Lower lobe of right lung (tissue), 2 donors: ENCODE results near the gene USP49. TPM values are rescaled to one million over a fixed set of nuclear protein-coding genes. Genes with fewer than 3 reads are reported as not detected.

Experiments
- ATAC-seq, 2 donors: fragments of 200-7000 bp; cut with Tn5 transposase; one replicate each; pipeline ENCODE4 v1.9.1; 2020 to 2022; ENCODE audit warnings: mild to moderate bottlenecking in 2 of 2, moderate library complexity in 2 of 2
- DNase-seq: peaks from one replicate; pipeline ENCODE4 v3.0.0-alpha.2; 2020
- H3K27ac ChIP-seq: fragments of 200-600 bp; one replicate; pipeline ENCODE4 v1.8.0; 2022
- H3K27me3 ChIP-seq: fragments of 200-600 bp; one replicate; pipeline ENCODE4 v1.8.0; 2022; ENCODE audit warnings: low read depth
- H3K36me3 ChIP-seq: fragments of 200-600 bp; one replicate; pipeline ENCODE4 v1.8.0; 2022; ENCODE audit warnings: mild to moderate bottlenecking
- H3K4me1 ChIP-seq: fragments of 200-600 bp; one replicate; pipeline ENCODE4 v1.8.0; 2022
- H3K4me3 ChIP-seq: fragments of 200-600 bp; one replicate; pipeline ENCODE4 v1.8.0; 2022; ENCODE audit warnings: mild to moderate bottlenecking
- H3K9me3 ChIP-seq: fragments of 200-600 bp; one replicate; pipeline ENCODE4 v1.8.0; 2022
- CTCF ChIP-seq: fragments of 200-600 bp; IDR thresholded peaks from one replicate; pipeline ENCODE4 v1.8.0; 2022; ENCODE audit warnings: antibody characterized with exemption, mild to moderate bottlenecking
- intact Hi-C: fragments of 100-400 bp; cut with DNase I; formaldehyde crosslinking; loops from one replicate; pipeline ENCODE4 v1.11.0; 2022
- total RNA-seq: library from RNA; stranded (reverse); fragmentation: NEBNext Ultra II Directional; extraction: Animal tissue kit (Norgen Biotek cat#: 25700); gene quantifications from one replicate; pipeline ENCODE4 v1.2.1, GENCODE V29; 2021
- donor health status: DM: no; HTN: yes; CAD: no; lungs with severe emphysema.

The USP49 gene
- total RNA-seq, 1 donor from 2014 or later, result 3.9 TPM

GRCh38 chr6:41823178-41823577 is 72.0 kb downstream of the USP49 start:
- ATAC-seq, result no peak
- Histone ChIP-seq H3K27ac (no peak overlapping the region), H3K4me3 (no peak overlapping the region), H3K4me1 (peaks cover 8% of the 10 kb centered on the region), H3K27me3 (no peaks in the 10 kb centered on the region), H3K9me3 (no peaks in the 10 kb centered on the region), H3K36me3 (no peaks in the 10 kb centered on the region)
- intact Hi-C loops, result no loop called here
- DNase-seq, result no peak
- TF ChIP-seq CTCF, result no peak

GRCh38 chr6:41822021-41822420 is 73.2 kb downstream of the USP49 start:
- H3K4me3 ChIP-seq, result no peak overlapping the region
- intact Hi-C loops, result no loop called here
- no peak overlapping the region for H3K27ac ChIP-seq
- peaks cover 8% of the 10 kb centered on the region for H3K4me1 ChIP-seq
- no peaks in the 10 kb centered on the region for H3K36me3 ChIP-seq
- H3K27me3 ChIP-seq, result no peaks in the 10 kb centered on the region
- no peak for TF ChIP-seq CTCF
- ATAC-seq, result no peak
- no peaks in the 10 kb centered on the region for H3K9me3 ChIP-seq
- DNase-seq, result no peak

GRCh38 chr6:41821266-41821665 is 73.9 kb downstream of the USP49 start:
- no peak for DNase-seq
- intact Hi-C loops, result no loop called here
- Histone ChIP-seq H3K4me3 (no peak overlapping the region), H3K27ac (no peak overlapping the region), H3K9me3 (no peaks in the 10 kb centered on the region), H3K4me1 (peaks cover 8% of the 10 kb centered on the region), H3K36me3 (no peaks in the 10 kb centered on the region), H3K27me3 (no peaks in the 10 kb centered on the region)
- no peak for ATAC-seq
- no peak for TF ChIP-seq CTCF

DNA sequence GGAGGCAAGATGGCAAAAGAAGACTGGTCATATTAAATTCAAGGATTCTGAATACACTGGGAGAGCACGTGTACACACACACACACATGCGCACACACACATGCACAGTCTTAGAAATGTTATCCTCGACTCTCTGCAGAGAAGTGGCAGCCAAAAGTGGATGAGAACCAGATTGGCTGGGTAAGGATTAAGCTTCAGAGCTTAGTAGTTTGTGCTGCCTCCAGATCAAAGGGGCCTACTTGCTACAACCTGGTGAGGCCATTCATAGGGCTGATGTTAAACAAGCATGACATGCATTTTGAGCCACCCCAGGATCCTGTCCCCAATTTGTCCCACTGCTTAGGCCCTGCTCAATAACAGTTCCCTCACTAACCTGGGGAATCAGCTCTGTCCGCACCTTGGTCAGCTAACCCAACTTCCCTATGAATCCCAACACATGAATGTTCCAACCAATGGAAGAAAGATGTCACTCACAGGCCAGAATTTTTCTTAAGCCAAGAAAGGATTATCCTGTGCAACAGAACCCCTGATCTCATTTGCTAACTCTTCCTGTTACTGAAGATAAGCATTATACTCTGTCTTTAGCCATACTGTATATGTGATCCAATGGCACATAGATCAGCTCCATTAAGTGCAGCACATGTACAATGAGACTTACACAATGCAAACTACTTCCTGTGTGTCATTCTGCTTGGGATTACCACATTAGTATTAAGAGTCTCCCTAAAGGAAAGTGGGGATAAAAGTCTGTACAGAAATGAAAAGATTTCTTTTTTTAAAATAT is 76.7 kb downstream of the USP49 start:
- DNase-seq, result no peak
- ATAC-seq, result no peak

GRCh38 chr6:41815587-41815986 is 79.6 kb downstream of the USP49 start:
- Histone ChIP-seq H3K9me3 (no peaks in the 10 kb centered on the region), H3K27ac (no peak overlapping the region), H3K27me3 (no peaks in the 10 kb centered on the region), H3K4me3 (no peak overlapping the region), H3K4me1 (no peaks in the 10 kb centered on the region), H3K36me3 (no peaks in the 10 kb centered on the region)
- ATAC-seq, result no peak
- TF ChIP-seq CTCF, result no peak
- DNase-seq, result no peak
- intact Hi-C loops, result no loop called here

More for the DNA sequence above, 76.7 kb downstream of the USP49 start:
- intact Hi-C loops, result no loop called here
- Histone ChIP-seq H3K4me3 (no peak overlapping the region), H3K27me3 (no peaks in the 10 kb centered on the region), H3K36me3 (no peaks in the 10 kb centered on the region), H3K9me3 (no peaks in the 10 kb centered on the region), H3K27ac (no peak overlapping the region), H3K4me1 (no peaks in the 10 kb centered on the region)
- no peak for TF ChIP-seq CTCF
